Measurements from ENCODE around the gene IGFBP1. TPM values are rescaled to one million over a fixed set of nuclear protein-coding genes. Genes with fewer than 3 reads are reported as not detected.

The IGFBP1 gene
- total and polyA plus RNA-seq, 2 of the 13 experiments (the other 11 are each of a cell fraction or from before 2014, with no cell fraction given): 5.4 to 885 TPM

GRCh38 chr7:45885264-45885882 is 2.9 kb upstream of the IGFBP1 start (continued):
- TF ChIP-seq CEBPG (CRISPR knock-in tag; IDR thresholded peaks at IDR 0.05): peak; percentile 96
- TF ChIP-seq CHCHD3 (CRISPR knock-in tag; IDR thresholded peaks at IDR 0.05): no peak
- peak; percentile 60; the same call in 1 of the 2 replicates for TF ChIP-seq ETS1 (CRISPR knock-in tag; IDR thresholded peaks at IDR 0.05)
- TF ChIP-seq ZEB1 (IDR thresholded peaks at IDR 0.05; ENCODE audit: insufficient replicate concordance, low read depth): no peak
- no peak for TF ChIP-seq ATAD3A (CRISPR knock-in tag; IDR thresholded peaks at IDR 0.05)
- peak; percentile 81 for TF ChIP-seq ZNF574 (CRISPR knock-in tag; IDR thresholded peaks at IDR 0.05)
- TF ChIP-seq ZNF580 (CRISPR knock-in tag; IDR thresholded peaks at IDR 0.05; ENCODE audit: borderline replicate concordance, low read depth): peak; percentile 78; the same call in 1 of the 2 replicates
- TF ChIP-seq NCOA1 (CRISPR knock-in tag; IDR thresholded peaks at IDR 0.05): peak; percentile 99
- TF ChIP-seq SMYD3 (CRISPR knock-in tag; IDR thresholded peaks at IDR 0.05): peak; percentile 84; the same call in 1 of the 2 replicates
- TF ChIP-seq ZNF850 (CRISPR knock-in tag; conservative IDR thresholded peaks at IDR 0.05): no peak
- peak; percentile 77 for TF ChIP-seq NFKBIZ (CRISPR knock-in tag; IDR thresholded peaks at IDR 0.05)
- no peak; the same call in 1 of the 2 replicates for TF ChIP-seq ZNF737 (CRISPR knock-in tag; IDR thresholded peaks at IDR 0.05; ENCODE audit: borderline replicate concordance)
- TF ChIP-seq KMT2B (CRISPR knock-in tag; IDR thresholded peaks at IDR 0.05): peak; percentile 81
- TF ChIP-seq ZBTB10 (CRISPR knock-in tag; IDR thresholded peaks at IDR 0.05; ENCODE audit: borderline replicate concordance): no peak
- TF ChIP-seq ZNF616 (CRISPR knock-in tag; IDR thresholded peaks at IDR 0.05; ENCODE audit: low read depth): peak; percentile 87; the same call in 1 of the 2 replicates
- TF ChIP-seq ZNF724P (CRISPR knock-in tag; IDR thresholded peaks at IDR 0.05; ENCODE audit: borderline replicate concordance): peak; percentile 76
- peak; percentile 70; the same call in 1 of the 2 replicates for TF ChIP-seq SIX4 (CRISPR knock-in tag; IDR thresholded peaks at IDR 0.05)
- peak; percentile 85 for TF ChIP-seq ZNF501 (CRISPR knock-in tag; IDR thresholded peaks at IDR 0.05)
- no peak for TF ChIP-seq SRSF9 (IDR thresholded peaks at IDR 0.05; ENCODE audit: borderline replicate concordance, insufficient read depth, low read depth, low read length, poor library complexity, severe bottlenecking)
- TF ChIP-seq ELF3 (CRISPR knock-in tag; IDR thresholded peaks at IDR 0.05): peak; percentile 94
- TF ChIP-seq MED13 (CRISPR knock-in tag; IDR thresholded peaks at IDR 0.05): 0 out of 2 replicates have a peak, but pooled peaks have one; percentile 17
- no peak for TF ChIP-seq PREB (CRISPR knock-in tag; IDR thresholded peaks at IDR 0.05)
- no peak for TF ChIP-seq RAD21 (CRISPR knock-in tag; IDR thresholded peaks at IDR 0.05)

Measured in HepG2 (cell line).